ENCODE results near the gene HMCN2. TPM values are rescaled to one million over a fixed set of nuclear protein-coding genes. Genes with fewer than 3 reads are reported as not detected.

Gene HMCN2
- total RNA-seq, 1 donor from 2014 or later = 9.3 TPM

DNA sequence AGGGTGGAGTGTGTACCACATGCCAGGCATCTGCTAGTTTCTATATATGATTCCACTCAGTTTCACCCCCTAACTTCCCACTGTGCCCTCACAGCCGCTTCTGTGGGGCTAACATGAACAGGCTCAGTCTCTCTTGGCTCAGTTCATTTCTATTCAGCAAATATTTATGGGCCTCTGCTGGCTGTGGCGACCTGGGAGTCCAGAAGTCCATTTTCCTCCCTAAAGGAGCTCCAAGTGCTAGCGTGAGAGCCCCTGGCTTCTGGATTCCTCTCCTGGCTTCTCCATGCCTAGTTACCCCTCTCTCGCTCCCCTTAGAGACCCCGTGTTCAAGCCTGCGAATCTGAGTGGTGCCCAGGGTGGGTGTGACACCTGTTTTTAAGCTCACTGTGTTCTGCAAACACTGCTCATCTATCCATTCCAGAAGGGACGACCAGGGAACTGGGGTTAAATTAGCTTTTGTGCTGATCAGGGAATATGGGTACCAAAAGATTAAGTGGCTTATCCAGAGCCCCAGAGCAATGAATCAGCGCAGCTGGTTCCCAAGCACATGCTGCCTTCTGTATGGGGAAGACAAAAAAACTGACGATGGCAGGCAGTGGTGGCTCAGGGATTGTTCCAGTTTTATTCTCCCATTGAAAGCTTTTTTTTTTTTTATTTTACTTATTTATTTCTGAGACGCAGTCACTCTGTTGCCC, 57.6 kb downstream of the HMCN2 start:
- H3K36me3 Mint-ChIP-seq (ENCODE audit: unreplicated experiment) = no peaks in the 10 kb centered on the region

DNA sequence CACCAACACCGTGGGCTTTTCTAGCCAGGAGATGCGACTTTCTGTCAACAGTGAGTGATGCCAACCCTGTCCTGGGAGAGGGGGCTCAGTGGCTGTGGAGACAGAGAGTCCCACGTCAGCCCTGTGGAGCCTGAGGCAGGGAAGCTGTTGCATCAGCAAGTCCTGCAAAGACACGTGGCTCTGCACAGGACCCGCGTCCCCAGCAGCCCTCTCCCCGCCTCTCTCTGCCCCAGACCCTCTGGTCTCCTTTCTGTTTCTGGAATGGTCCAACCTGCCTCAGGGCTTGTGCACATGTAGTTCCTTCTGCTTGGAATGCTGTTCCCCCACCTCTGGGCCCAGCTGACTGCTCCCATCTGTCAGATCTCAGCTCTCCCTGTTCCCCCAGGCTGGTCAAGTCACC, 60.4 kb downstream of the HMCN2 start:
- no peaks in the 10 kb centered on the region for H3K36me3 Mint-ChIP-seq (ENCODE audit: unreplicated experiment)
- H3K9me3 Mint-ChIP-seq (ENCODE audit: unreplicated experiment) = peaks cover 8% of the 10 kb centered on the region
- DNase-seq = no peak
- TF ChIP-seq, protein P1, sequence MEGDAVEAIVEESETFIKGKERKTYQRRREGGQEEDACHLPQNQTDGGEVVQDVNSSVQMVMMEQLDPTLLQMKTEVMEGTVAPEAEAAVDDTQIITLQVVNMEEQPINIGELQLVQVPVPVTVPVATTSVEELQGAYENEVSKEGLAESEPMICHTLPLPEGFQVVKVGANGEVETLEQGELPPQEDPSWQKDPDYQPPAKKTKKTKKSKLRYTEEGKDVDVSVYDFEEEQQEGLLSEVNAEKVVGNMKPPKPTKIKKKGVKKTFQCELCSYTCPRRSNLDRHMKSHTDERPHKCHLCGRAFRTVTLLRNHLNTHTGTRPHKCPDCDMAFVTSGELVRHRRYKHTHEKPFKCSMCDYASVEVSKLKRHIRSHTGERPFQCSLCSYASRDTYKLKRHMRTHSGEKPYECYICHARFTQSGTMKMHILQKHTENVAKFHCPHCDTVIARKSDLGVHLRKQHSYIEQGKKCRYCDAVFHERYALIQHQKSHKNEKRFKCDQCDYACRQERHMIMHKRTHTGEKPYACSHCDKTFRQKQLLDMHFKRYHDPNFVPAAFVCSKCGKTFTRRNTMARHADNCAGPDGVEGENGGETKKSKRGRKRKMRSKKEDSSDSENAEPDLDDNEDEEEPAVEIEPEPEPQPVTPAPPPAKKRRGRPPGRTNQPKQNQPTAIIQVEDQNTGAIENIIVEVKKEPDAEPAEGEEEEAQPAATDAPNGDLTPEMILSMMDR (IDR thresholded peaks at IDR 0.05; ENCODE audit: partially characterized antibody, unreplicated experiment) = no peak
- H3K4me1 Mint-ChIP-seq (ENCODE audit: low read depth, unreplicated experiment) = peaks cover 49% of the 10 kb centered on the region
- H3K27me3 Mint-ChIP-seq (ENCODE audit: unreplicated experiment) = peaks cover 16% of the 10 kb centered on the region
- H3K4me3 Mint-ChIP-seq (ENCODE audit: unreplicated experiment) = peak overlapping the region; percentile 52
- H3K27ac Mint-ChIP-seq (ENCODE audit: unreplicated experiment) = peak overlapping the region; percentile 76

More for the DNA sequence above, 57.6 kb downstream of the HMCN2 start:
- peak overlapping the region; percentile 69 for H3K27ac Mint-ChIP-seq (ENCODE audit: unreplicated experiment)
- peaks cover 11% of the 10 kb centered on the region for H3K27me3 Mint-ChIP-seq (ENCODE audit: unreplicated experiment)
- no peak for DNase-seq
- peaks cover 35% of the 10 kb centered on the region for H3K4me1 Mint-ChIP-seq (ENCODE audit: low read depth, unreplicated experiment)
- TF ChIP-seq, protein P1 (IDR thresholded peaks at IDR 0.05; ENCODE audit: partially characterized antibody, unreplicated experiment) = no peak
- H3K9me3 Mint-ChIP-seq (ENCODE audit: unreplicated experiment) = peaks cover 2% of the 10 kb centered on the region
- H3K4me3 Mint-ChIP-seq (ENCODE audit: unreplicated experiment) = no peak overlapping the region

DNA sequence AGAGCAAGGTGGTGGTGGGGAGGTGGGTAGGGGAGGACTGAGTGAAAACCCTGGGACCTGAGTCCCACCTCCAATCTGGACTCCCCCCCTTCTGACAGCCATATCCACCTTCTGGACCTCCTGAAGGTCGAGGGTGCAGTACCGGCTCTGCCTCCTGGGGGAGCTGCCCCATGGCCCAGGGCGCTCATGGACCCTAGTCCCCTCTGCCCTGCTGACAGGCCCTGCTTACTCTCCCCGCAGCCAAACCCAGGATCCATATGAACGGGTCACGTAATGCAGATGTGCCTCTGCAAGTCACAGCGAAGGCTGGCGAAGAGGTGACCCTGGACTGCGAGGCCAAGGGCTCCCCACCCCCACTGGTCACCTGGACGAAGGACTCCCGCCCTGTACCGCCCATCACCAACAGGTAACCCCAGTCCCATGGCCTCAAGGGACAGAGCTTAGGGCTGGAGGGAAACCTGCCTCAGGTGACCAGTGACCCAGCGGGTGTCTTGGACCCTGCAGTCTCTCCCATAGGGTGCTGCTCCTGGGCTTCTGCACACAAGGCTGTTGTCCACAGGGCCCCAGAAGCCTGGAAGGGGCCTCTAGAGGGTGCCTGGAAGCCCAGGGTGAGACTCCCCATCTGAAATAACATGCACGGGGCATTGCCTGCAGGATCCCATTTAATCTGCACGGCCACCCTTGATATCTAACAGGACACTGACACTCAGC, 61.7 kb downstream of the HMCN2 start:
- TF ChIP-seq, protein P1 (IDR thresholded peaks at IDR 0.05; ENCODE audit: partially characterized antibody, unreplicated experiment) = peak; percentile 65
- peaks cover 44% of the 10 kb centered on the region for H3K4me1 Mint-ChIP-seq (ENCODE audit: low read depth, unreplicated experiment)
- peak overlapping the region; percentile 43 for H3K27ac Mint-ChIP-seq (ENCODE audit: unreplicated experiment)
- peak; percentile 65 for DNase-seq
- peaks cover 8% of the 10 kb centered on the region for H3K9me3 Mint-ChIP-seq (ENCODE audit: unreplicated experiment)
- H3K36me3 Mint-ChIP-seq (ENCODE audit: unreplicated experiment) = no peaks in the 10 kb centered on the region
- peaks cover 16% of the 10 kb centered on the region for H3K27me3 Mint-ChIP-seq (ENCODE audit: unreplicated experiment)
- H3K4me3 Mint-ChIP-seq (ENCODE audit: unreplicated experiment) = no peak overlapping the region

DNA sequence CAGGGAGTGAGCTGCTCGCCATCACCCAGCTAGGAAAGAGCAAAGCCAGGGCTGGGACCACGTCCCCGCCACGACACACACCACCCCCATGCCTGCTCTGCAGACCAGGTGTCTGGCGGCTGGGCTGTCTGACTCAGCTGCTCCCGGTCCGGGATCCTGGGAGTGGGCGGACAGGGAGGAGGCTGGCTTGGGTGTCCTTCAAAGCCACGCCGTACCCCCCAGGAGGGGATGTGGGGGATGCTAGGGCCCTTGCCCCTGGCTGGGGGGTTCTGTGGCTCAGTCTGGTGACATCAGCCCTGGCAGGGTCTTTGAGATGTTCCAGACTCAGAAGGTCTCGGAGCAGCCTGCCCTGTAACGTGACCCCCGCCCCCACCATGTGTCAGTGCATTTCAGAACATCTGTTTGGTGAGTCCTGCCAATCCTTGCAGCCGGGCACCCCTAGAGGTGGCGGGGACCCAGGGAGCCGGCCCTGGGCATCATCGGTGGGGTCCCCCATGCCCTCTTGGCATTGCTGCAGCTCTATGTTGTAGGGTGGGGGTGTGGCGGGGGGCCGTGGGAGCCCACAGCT, 62.3 kb downstream of the HMCN2 start:
- TF ChIP-seq, protein P1 (IDR thresholded peaks at IDR 0.05; ENCODE audit: partially characterized antibody, unreplicated experiment) = no peak
- Mint-ChIP-seq H3K4me1 (ENCODE audit: low read depth, unreplicated experiment) (peaks cover 49% of the 10 kb centered on the region), H3K27me3 (ENCODE audit: unreplicated experiment) (peaks cover 17% of the 10 kb centered on the region), H3K36me3 (ENCODE audit: unreplicated experiment) (no peaks in the 10 kb centered on the region), H3K27ac (ENCODE audit: unreplicated experiment) (peak overlapping the region; percentile 73), H3K9me3 (ENCODE audit: unreplicated experiment) (peaks cover 10% of the 10 kb centered on the region), H3K4me3 (ENCODE audit: unreplicated experiment) (no peak overlapping the region)
- DNase-seq = no peak

Measured in glutamatergic neuron (in vitro differentiated cells).